ENCODE results near the gene EHD4. TPM values are rescaled to one million over a fixed set of nuclear protein-coding genes. Genes with fewer than 3 reads are reported as not detected.

EHD4 gene
- total RNA-seq, 3 donors from 2014 or later: 26.4 to 39.0 (median 35.0) TPM

GRCh38 chr15:41977757-41978383, 5.5 kb upstream of the EHD4 start:
- H3K9me3 ChIP-seq: no peaks in the 10 kb centered on the region
- intact Hi-C loops (cut with DNase I, micrococcal nuclease): no loop called here
- DNase-seq (no peak), ATAC-seq (no peak)
- no peak overlapping the region for H3K4me3 ChIP-seq
- H3K36me3 ChIP-seq (ENCODE audit: low read depth): no peaks in the 10 kb centered on the region
- peaks cover 17% of the 10 kb centered on the region for H3K4me1 ChIP-seq (ENCODE audit: low read depth)
- TF ChIP-seq, protein P1, sequence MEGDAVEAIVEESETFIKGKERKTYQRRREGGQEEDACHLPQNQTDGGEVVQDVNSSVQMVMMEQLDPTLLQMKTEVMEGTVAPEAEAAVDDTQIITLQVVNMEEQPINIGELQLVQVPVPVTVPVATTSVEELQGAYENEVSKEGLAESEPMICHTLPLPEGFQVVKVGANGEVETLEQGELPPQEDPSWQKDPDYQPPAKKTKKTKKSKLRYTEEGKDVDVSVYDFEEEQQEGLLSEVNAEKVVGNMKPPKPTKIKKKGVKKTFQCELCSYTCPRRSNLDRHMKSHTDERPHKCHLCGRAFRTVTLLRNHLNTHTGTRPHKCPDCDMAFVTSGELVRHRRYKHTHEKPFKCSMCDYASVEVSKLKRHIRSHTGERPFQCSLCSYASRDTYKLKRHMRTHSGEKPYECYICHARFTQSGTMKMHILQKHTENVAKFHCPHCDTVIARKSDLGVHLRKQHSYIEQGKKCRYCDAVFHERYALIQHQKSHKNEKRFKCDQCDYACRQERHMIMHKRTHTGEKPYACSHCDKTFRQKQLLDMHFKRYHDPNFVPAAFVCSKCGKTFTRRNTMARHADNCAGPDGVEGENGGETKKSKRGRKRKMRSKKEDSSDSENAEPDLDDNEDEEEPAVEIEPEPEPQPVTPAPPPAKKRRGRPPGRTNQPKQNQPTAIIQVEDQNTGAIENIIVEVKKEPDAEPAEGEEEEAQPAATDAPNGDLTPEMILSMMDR (IDR thresholded peaks at IDR 0.05): no peak

- Histone ChIP-seq H3K4me3 (no peak overlapping the region), H3K4me1 (ENCODE audit: low read depth) (peaks cover 18% of the 10 kb centered on the region), H3K36me3 (ENCODE audit: low read depth) (no peaks in the 10 kb centered on the region), H3K9me3 (no peaks in the 10 kb centered on the region)
- intact Hi-C loops (cut with DNase I, micrococcal nuclease): no loop called here
- TF ChIP-seq, protein P1 (IDR thresholded peaks at IDR 0.05): no peak
- ATAC-seq (no peak), DNase-seq (no peak)
Observed at GRCh38 chr15:41975669-41976068, 3.3 kb upstream of the EHD4 start.

GRCh38 chr15:41974041-41974440, 1.7 kb upstream of the EHD4 start:
- intact Hi-C loops (cut with DNase I, micrococcal nuclease): loop anchor here in 1 of 2 donors (5.0 kb wide), 1 partner anchor 47 kb away; no protein-coding TSS in a partner anchor
- Histone ChIP-seq H3K36me3 (ENCODE audit: low read depth) (no peaks in the 10 kb centered on the region), H3K4me3 (no peak overlapping the region), H3K9me3 (no peaks in the 10 kb centered on the region), H3K4me1 (ENCODE audit: low read depth) (peaks cover 16% of the 10 kb centered on the region)
- ATAC-seq (no peak), DNase-seq (no peak)
- TF ChIP-seq, protein P1 (IDR thresholded peaks at IDR 0.05): no peak

DNA sequence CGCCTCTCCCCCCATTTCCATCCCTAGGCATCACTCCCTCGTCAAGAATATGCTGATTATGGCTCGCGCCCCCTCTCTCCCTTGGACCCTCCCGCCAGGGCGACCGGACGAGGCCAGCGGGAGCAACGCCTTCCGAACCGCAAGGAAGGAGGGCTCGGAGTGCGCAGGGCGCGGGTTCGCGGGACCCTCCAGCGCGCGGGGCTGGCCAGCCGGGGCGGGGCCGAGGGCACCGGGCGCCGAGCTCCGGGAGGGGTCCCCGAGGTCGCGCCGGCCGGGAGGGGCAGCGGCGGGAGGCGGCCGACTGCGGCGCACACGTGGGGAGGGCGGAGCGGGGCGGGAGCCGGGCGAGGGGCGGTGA, 483 bp downstream of the EHD4 start:
- Histone ChIP-seq H3K36me3 (ENCODE audit: low read depth) (no peaks in the 10 kb centered on the region), H3K4me1 (ENCODE audit: low read depth) (peaks cover 16% of the 10 kb centered on the region), H3K9me3 (no peaks in the 10 kb centered on the region), H3K4me3 (peak overlapping the region; percentile 90)
- intact Hi-C loops (cut with DNase I, micrococcal nuclease): loop anchor here in 1 of 2 donors (5.0 kb wide), 1 partner anchor 45 kb away; no protein-coding TSS in a partner anchor
- ATAC-seq: peak; percentile 52
- TF ChIP-seq, protein P1 (IDR thresholded peaks at IDR 0.05): no peak
- DNase-seq: no peak

DNA sequence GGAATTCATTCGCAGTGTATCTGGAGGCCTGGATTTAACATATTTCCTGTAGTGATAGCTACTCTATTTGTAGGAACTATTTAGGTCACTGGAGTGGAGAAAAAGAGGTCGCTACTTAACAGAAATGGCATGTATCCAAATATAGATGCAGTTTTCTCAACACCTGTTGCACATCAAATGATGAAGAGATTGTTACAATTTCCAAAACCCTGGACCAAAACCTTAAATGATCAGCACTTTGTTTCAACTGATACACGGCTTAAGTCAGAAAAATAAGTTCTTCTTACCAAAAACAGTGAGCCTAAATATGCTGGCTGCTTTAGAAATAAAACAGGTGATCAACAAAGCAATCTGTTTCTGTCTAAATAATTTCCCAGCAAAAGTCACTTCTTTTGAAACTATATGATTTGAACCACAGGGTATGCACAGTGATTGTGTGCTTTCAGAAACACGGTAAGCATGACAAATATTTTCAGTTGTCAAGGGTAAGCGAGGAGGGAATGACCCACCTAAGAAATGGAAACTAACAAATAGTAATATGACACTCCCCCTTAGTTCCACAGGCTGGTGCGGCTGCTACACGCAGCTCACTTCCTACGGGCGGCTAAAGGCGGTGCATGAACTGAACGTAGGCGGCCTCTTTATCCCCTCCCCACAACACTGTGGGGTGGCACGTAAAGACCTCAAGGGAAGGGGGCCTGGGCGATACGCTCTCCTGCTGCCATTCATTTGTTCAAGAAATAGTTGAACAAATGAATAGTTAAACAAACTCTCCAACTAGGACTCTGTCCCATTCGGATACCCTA, 1.1 kb downstream of the EHD4 start:
- peak; percentile 63 to 80 (median 67) for DNase-seq
- ATAC-seq: peak; percentile 45
- H3K9me3 ChIP-seq: no peaks in the 10 kb centered on the region
- TF ChIP-seq, protein P1 (IDR thresholded peaks at IDR 0.05): no peak
- intact Hi-C loops (cut with DNase I, micrococcal nuclease): loop anchor here in 1 of 2 donors (5.0 kb wide), 1 partner anchor 44 kb away; no protein-coding TSS in a partner anchor
- no peaks in the 10 kb centered on the region for H3K36me3 ChIP-seq (ENCODE audit: low read depth)
- H3K4me3 ChIP-seq: peak overlapping the region; percentile 90
- peaks cover 18% of the 10 kb centered on the region for H3K4me1 ChIP-seq (ENCODE audit: low read depth)
